Fibroblast of lung (primary cell): ENCODE data around the gene PRMT7. TPM values are rescaled to one million over a fixed set of nuclear protein-coding genes. Genes with fewer than 3 reads are reported as not detected.

Source experiments
- DNase-seq, 2 donors: peaks; one replicate each; pipeline versions ENCODE4 v3.0.0 to v3.0.0-alpha.2; 2010; ENCODE audit warnings: low read depth in 2 of 2
- H2AFZ ChIP-seq: 2 replicates; pipeline ENCODE4 v1.5.1; 2012; ENCODE audit warnings: low read length, control low read depth, inconsistent platforms
- H3K27ac ChIP-seq: 2 replicates; pipeline ENCODE4 v1.5.1; 2011; ENCODE audit warnings: low read length, control low read depth; ENCODE audit not compliant: insufficient read depth
- H3K27me3 ChIP-seq: 2 replicates; pipeline ENCODE4 v1.5.1; 2011; ENCODE audit warnings: mild to moderate bottlenecking, low read length; ENCODE audit not compliant: control insufficient read depth, insufficient read depth
- H3K36me3 ChIP-seq: 2 replicates; pipeline ENCODE4 v1.5.1; 2011; ENCODE audit warnings: low read length; ENCODE audit not compliant: control insufficient read depth, insufficient read depth
- H3K4me1 ChIP-seq: 2 replicates; pipeline ENCODE4 v1.5.1; 2011; ENCODE audit warnings: low read length; ENCODE audit not compliant: control insufficient read depth, insufficient read depth; ENCODE audit errors: extremely low read depth
- H3K4me2 ChIP-seq: 2 replicates; pipeline ENCODE4 v1.5.1; 2011; ENCODE audit warnings: low read length, control low read depth; ENCODE audit not compliant: insufficient read depth; ENCODE audit errors: extremely low read depth
- H3K4me3 ChIP-seq, 4 experiments: fragments of 200-600 bp in 1 of 4; sonication (generic) in 1 of 4; replicated peaks in 1 of 4; 2 replicates each; pipeline ENCODE4 v1.5.1; 2011 to 2016; ENCODE audit warnings: low read length in 4 of 4, low read depth in 3 of 4, mild to moderate bottlenecking in 3 of 4, control low read depth in 2 of 4, inconsistent platforms in 1 of 4, mixed read lengths in 1 of 4; ENCODE audit not compliant: insufficient read depth in 1 of 4; ENCODE audit errors: control extremely low read depth in 1 of 4
- H3K79me2 ChIP-seq: 2 replicates; pipeline ENCODE4 v1.5.1; 2012; ENCODE audit warnings: mild to moderate bottlenecking, low read length, inconsistent platforms; ENCODE audit not compliant: control insufficient read depth, insufficient read depth
- H3K9ac ChIP-seq: 2 replicates; pipeline ENCODE4 v1.5.1; 2011; ENCODE audit warnings: mild to moderate bottlenecking, low read length, control low read depth; ENCODE audit not compliant: insufficient read depth
- H3K9me3 ChIP-seq: 2 replicates; pipeline ENCODE4 v1.5.1; 2012; ENCODE audit warnings: low read depth, low read length; ENCODE audit not compliant: control insufficient read depth, insufficient read depth
- H4K20me1 ChIP-seq: 2 replicates; pipeline ENCODE4 v1.5.1; 2011; ENCODE audit warnings: low read length; ENCODE audit not compliant: control insufficient read depth, insufficient read depth; ENCODE audit errors: extremely low read depth
- EZH2 ChIP-seq: IDR thresholded peaks from 2 replicates; pipeline ENCODE4 v1.5.1; 2012; ENCODE audit warnings: low read length, control low read depth, mild to moderate bottlenecking; ENCODE audit errors: missing control alignments
- polyA plus RNA-seq, 2 donors: library from polyadenylated mRNA; depleted of rRNA in 1 of 2; stranded (reverse) in 1 of 2; unstranded in 1 of 2; fragments of >200 nt; gene quantifications; 2 replicates each; pipeline ENCODE4 v1.2.1, GENCODE V29; 2011 to 2012; ENCODE audit warnings: missing spikeins in 1 of 2
- total RNA-seq: library from RNA; depleted of rRNA; stranded (reverse); fragments of >200 nt; gene quantifications from 2 replicates; pipeline ENCODE4 v1.2.1, GENCODE V29; 2014
- TF ChIP-seq, protein P1 (sequence below), 2 donors: IDR thresholded peaks in 1 of 2; conservative IDR thresholded peaks in 1 of 2; 1 replicate in 1 of 2; 2 replicates in 1 of 2; pipeline ENCODE4 v1.5.1; 2011 to 2012; ENCODE audit warnings: low read length in 2 of 2, control low read depth in 1 of 2, inconsistent platforms in 1 of 2, low read depth in 1 of 2, mild to moderate bottlenecking in 1 of 2

The PRMT7 gene
- total and polyA plus RNA-seq, 2 donors (not counting 1 experiment from before 2014, with no cell fraction given): 24.0 to 39.3 TPM

DNA sequence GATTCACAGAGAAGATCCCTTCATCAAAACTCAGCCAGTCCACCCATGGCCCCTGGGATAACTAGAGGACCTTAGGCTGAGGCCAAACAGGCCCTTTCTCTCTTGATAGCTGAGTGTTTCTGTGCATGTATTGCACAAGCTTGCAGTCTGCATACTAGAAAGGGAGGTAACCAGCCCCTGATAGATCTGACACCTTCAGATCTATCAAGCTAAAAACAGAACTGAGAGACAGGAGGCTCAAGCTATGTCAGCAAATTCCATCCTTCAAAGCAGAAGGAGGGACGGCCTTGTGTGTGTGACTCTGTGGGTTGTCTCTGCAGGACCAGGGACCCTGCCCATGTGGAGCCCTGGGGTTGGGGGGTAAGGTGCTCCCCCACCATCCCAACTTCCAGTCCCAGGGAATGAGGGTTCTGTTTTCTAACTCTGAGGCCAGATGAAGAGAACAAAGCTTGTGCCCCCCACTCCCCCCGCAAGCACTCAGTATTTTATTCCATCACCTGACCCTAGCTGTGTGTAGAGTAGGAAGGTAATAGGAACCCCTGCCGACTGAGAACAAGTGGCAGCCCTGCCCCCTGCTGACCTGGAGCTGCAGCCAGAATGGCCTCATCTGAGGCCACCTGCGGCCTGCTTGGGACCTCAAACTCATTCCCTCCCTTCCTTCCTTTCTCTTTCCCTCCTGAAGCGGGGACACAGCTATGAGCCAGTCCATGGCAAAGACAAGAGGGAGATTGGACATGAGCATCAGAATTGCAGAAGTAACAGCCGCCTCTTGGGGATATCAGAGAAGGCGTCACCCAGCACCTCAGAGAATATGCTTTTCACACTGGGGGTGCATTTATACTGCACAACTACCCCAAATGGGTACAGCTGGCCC is 73.7 kb downstream of the PRMT7 start:
- TF ChIP-seq EZH2: peak; percentile 41
- TF ChIP-seq, protein P1, sequence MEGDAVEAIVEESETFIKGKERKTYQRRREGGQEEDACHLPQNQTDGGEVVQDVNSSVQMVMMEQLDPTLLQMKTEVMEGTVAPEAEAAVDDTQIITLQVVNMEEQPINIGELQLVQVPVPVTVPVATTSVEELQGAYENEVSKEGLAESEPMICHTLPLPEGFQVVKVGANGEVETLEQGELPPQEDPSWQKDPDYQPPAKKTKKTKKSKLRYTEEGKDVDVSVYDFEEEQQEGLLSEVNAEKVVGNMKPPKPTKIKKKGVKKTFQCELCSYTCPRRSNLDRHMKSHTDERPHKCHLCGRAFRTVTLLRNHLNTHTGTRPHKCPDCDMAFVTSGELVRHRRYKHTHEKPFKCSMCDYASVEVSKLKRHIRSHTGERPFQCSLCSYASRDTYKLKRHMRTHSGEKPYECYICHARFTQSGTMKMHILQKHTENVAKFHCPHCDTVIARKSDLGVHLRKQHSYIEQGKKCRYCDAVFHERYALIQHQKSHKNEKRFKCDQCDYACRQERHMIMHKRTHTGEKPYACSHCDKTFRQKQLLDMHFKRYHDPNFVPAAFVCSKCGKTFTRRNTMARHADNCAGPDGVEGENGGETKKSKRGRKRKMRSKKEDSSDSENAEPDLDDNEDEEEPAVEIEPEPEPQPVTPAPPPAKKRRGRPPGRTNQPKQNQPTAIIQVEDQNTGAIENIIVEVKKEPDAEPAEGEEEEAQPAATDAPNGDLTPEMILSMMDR (conservative IDR thresholded peaks at IDR 0.05 in 1 of 2, IDR thresholded peaks at IDR 0.05 in 1 of 2; ENCODE audit: low read depth in 1 of 2, low read length in 2 of 2): no peak
- Histone ChIP-seq H3K36me3 (no peaks in the 10 kb centered on the region), H3K9ac (no peak overlapping the region)

DNA sequence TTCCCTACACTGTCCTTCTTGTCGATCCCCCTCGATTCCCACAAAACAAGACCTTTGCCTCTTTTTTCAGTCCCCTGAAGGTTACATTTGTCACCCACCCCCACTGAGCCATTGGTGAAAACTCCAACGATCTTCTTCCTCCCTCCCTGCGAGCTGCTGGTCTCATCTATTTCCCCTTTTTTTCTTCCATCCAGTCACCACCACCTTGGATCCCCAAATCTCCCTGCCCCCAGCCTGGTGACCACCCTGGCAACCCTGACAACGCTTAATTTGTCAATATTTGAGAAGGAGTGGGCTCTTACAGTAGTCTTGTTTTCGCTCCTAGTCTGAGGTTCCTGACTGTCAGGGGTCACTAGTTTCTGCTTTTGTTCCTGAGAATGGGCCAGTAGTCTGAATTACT is 74.6 kb downstream of the PRMT7 start:
- no peak overlapping the region for H3K27ac ChIP-seq
- H3K4me2 ChIP-seq: no peak overlapping the region
- no peaks in the 10 kb centered on the region for H3K79me2 ChIP-seq
- no peak overlapping the region for H2AFZ ChIP-seq
- H3K4me1 ChIP-seq: no peaks in the 10 kb centered on the region
- no peaks in the 10 kb centered on the region for H3K36me3 ChIP-seq
- peaks cover 3% of the 10 kb centered on the region for H3K27me3 ChIP-seq
- no peak overlapping the region for H3K9ac ChIP-seq
- TF ChIP-seq, protein P1 (conservative IDR thresholded peaks at IDR 0.05 in 1 of 2, IDR thresholded peaks at IDR 0.05 in 1 of 2; ENCODE audit: low read depth in 1 of 2, low read length in 2 of 2): no peak
- TF ChIP-seq EZH2: no peak
- H3K4me3 ChIP-seq: no peak overlapping the region
- H4K20me1 ChIP-seq: no peaks in the 10 kb centered on the region
- DNase-seq: no peak
- H3K9me3 ChIP-seq: no peaks in the 10 kb centered on the region

More for the DNA sequence above, 73.7 kb downstream of the PRMT7 start:
- H3K4me3 ChIP-seq: no peak overlapping the region
- no peaks in the 10 kb centered on the region for H3K9me3 ChIP-seq
- H3K4me2 ChIP-seq: no peak overlapping the region
- H3K27me3 ChIP-seq: peaks cover 3% of the 10 kb centered on the region
- no peak for DNase-seq
- no peaks in the 10 kb centered on the region for H3K79me2 ChIP-seq
- H3K4me1 ChIP-seq: no peaks in the 10 kb centered on the region
- H4K20me1 ChIP-seq: no peaks in the 10 kb centered on the region
- H3K27ac ChIP-seq: no peak overlapping the region
- H2AFZ ChIP-seq: no peak overlapping the region

DNA sequence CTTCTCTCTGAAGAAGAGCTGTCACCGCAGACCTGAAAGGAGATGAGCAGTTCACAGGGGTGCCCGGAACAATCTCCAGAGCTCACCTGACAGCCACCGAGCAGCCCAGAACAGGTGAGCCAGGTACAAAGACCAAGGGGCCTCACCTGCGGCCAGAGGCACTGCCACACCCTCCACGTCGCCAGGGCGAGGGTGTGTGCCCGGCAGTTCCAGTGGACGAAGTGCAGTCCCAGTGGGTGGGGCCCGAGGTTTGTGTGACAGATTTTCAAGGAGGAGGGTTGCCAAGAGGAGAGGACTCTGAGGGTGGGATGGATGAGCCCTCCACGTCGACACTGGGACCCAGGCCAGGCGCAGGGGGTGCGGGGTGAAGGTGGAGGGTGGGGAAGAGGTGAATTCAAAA is 75.8 kb downstream of the PRMT7 start:
- H3K9me3 ChIP-seq: no peaks in the 10 kb centered on the region
- H3K36me3 ChIP-seq: no peaks in the 10 kb centered on the region
- no peaks in the 10 kb centered on the region for H3K79me2 ChIP-seq
- H4K20me1 ChIP-seq: no peaks in the 10 kb centered on the region
- H3K4me3 ChIP-seq: no peak overlapping the region
- no peak overlapping the region for H3K4me2 ChIP-seq
- no peak for TF ChIP-seq EZH2
- TF ChIP-seq, protein P1 (conservative IDR thresholded peaks at IDR 0.05 in 1 of 2, IDR thresholded peaks at IDR 0.05 in 1 of 2; ENCODE audit: low read depth in 1 of 2, low read length in 2 of 2): no peak
- no peak for DNase-seq
- peaks cover 2% of the 10 kb centered on the region for H3K27me3 ChIP-seq
- no peak overlapping the region for H3K27ac ChIP-seq
- H3K9ac ChIP-seq: no peak overlapping the region
- no peaks in the 10 kb centered on the region for H3K4me1 ChIP-seq
- no peak overlapping the region for H2AFZ ChIP-seq
